CD4-positive, alpha-beta T cell treated with Interleukin-15 for 1 hour (primary cell): Measurements from ENCODE around the gene AGAP1.

Source experiments
- DNase-seq: peaks from one replicate; pipeline ENCODE4 v3.0.0-alpha.2; 2020

The AGAP1 gene

DNA sequence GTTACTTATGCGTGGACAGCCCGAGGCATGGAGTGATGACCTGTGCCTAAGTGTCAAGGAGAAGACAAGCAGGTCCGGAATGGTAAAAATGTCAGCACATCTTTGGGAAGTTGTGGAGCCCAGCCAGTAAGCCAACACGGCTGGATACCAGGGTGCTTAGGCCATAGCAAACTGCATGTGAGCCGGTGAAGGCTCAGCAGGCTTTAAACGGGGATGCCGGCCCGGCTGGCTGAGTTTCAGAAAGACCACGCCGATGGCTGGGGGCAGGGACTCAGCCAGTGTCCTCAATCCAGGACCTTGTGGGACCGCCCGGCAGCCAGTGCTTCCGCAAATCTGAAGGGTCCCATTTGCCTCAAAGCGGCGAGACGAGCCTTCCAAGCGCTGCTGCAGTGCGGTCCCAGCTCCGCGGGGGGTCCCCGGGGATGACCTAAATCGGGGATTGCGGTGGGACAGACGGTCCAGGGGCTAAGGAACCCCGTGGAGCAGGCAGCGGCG lies 946 bp upstream of the AGAP1 start:
- DNase-seq: no peak

DNA sequence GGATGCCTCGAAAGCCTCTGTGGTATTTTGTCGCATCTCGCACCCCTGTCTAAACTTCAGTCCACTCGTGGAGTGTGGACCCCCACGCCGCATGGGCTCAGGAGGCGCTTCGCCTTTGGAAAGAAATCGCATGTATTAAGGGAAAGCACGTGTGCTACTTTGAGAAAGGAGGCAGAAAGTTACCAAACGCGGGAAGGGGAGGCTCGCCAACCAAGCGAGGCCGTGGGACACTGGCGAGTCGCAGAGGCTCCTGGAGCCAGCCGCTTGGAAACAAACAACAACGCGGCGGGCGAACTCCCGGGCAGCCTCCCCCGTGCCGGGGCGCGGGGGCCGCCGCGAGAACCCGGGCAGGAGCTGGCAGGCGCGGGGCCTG lies 455 bp upstream of the AGAP1 start:
- DNase-seq: no peak

DNA sequence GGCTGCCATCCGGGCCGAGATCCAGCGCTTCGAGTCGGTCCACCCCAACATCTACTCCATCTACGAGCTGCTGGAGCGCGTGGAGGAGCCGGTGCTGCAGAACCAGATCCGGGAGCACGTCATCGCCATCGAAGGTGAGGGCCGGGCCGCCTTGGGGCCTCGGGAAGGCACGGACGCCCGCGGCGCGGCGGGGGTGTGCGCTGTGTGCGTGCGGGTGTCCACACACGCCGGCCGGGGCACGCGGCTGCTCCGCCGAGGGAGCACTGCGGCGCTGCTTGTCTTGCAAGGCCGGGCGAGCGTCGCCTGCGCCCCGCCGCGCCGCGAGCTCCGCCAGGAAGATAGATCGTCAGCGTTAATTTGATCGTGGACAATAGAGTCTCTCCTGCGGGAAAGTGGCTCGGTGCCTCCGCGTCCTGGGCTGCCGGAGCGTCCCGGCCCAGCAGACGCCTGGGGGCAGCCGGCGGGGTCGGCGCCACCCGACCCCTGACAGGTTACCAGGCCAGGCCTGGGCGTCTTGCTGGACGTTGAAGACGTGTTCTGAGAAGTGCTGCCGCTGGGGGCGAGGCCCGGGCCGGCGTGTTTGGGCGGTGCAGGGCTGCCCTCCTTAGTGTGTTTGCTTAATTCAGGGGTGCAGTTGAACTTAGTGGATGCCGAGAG lies 1.0 kb downstream of the AGAP1 start:
- DNase-seq: no peak

DNA sequence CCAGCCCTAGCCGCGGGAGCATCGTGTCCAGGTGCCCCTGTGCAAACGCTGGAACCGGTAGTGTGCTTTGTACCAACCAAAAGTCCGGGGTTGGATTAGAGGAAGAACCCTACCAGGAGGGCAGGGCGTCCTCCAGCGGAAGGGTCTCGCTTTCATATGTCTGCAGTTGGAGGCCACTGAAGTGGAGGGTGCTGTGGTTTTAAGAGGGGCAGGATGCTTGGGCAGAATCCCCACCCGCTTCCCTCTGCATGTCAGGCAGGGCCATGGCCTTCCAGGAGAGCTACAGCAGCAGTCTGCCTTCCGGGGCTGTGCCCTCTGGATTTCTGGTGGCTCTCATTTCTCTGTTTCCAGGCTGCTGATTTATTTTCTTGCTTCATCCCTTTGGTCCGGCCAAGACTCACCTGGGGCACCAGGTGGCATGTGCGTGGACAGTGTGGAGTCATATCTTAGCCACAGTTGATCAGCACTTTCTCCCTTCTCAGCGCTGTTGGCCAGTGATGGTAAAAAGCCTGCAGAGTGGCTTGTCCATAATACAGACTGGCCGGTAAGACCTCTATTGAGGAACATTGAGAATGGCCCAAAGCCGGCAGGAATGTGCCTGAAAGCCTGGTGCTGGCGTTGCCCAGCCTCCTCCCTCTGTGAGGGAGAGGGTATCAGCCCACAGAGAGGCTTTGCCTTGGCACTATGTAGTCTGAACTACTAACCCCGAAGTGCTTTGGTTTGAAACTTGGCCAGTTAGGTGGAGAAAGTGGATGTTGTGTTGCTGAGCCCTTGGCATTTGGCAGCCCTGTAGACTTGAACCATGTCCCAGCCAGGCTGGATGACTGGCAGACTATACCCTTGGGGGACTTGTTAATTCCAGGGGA lies 1.8 kb downstream of the AGAP1 start:
- no peak for DNase-seq

DNA sequence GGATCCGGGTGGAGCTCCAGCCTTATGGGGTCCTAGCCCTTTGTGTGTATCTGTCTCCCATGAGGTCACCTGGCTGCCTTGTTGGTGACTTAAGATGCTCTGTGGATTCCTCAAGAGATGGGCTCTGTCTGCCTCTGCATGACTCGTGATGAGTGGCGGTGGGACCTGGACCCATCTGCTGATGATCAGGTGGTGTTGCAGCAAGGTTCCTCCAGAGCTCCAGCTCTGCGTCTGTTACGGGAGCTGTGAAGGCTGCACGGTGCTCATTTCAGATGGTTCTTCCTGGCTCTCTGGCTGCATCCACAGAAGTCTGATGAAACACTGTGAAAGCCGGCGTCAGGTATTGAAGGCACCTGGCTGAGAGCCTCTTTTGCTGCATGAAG lies 2.4 kb downstream of the AGAP1 start:
- no peak for DNase-seq

DNA sequence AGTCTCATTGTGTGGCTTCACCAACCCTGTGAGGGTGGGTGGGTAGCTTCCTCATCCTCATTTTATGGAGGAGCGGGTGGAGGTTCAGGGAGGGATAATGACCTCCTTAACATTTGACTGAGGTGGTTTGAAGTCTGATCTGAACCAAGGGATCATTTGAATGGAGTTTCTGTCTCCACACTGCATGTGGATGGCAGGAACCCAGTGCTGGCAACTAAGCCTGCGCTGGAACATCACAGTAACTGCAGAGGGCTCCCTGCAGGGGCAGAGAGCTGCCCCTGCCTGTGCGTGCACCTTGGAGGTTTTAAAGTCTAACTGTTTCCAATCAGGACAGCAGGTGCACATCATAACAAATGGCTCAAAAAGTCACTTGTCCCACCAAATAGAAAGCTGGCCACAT lies 3.3 kb downstream of the AGAP1 start:
- no peak for DNase-seq

DNA sequence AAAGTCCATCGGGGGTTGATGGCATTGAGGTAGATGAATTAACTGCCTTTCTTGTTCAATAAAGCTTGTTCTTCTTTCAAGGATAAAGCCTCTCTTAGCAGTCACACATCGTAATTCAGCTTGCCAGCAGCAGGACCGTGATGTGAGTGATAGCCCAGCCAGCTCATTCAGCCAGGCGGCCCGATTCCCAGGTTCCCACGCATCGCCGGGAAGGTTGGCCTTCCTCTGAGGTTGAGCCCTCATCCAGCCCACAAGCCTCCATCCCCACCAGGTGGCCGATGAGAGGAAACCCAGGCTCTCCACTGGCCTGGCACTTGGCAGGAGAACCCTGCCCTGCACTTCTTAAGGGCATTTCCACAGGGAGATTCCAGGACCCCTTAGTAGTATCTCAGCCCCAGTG lies 4.7 kb downstream of the AGAP1 start:
- DNase-seq: no peak

DNA sequence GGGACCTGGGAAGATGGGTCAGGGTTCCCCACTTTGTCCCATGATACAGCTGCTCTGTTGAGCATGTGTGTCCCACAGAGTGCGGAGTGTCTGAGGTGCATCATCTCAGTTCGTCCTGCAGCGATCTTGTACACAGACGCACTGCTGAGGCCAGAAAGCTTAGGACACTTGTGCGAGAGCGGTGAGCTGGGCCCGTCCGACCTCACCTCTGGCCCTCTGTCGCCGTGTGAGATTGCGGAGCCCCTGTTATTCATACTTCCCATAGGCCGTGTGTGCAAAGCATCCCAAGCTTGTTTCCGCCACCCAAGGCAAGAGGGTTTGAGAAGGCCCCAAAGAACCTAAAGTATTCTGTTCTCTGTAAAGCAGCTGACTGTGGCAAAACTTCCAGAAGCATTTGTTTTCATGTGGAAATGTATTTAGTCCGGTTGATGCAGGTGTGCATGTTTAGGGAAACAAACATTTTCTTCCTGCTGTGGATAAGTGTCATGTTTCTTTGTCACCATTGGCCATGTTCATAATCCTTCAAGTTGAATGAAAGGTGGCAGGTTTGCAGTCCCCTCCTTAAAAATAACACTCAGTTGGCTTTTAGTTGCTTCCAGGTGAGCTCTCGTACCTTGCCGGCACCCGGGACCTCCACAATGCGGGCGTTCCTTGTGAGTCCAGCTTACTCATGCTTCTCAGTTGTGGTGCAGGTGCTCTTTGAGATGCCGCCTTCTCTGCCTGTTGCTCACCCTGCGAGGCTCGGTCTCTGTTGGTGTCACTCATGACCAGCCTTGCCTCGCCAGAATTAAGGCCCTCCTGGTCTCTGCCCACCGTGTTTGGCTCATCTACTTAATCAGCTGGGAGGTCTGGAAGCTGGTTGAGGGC lies 5.3 kb downstream of the AGAP1 start:
- DNase-seq: no peak

DNA sequence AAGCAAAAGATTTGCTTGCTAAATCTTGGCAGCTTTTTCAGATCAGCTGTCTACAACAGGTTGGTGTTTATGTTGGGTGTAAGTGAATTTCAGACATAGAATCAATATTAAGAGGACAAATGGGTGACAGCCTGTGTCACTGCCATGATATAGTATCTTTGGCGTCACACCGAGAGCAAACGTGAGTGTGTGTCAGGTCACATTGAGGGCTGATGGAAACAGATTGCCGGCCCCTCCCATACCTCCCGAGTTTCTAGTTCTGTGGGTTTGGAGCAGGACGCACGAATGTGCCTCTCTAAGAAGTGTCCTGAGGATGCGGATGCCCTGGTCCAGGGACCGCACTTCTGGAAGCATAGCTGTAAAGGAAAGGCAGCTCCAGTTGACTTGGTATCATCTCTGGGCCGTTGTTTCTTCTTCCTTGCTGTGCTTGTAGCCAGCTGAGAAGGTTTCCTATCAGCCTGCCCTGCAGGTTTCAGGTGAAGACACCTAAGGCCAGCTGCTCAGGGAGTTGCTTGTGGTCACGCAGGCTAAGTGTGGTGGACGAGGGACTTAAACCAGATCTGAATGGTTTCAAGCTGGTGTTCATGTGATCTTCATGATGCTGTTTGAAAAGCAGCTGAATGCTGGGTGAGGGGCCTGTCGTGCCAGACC lies 6.4 kb downstream of the AGAP1 start:
- no peak for DNase-seq

DNA sequence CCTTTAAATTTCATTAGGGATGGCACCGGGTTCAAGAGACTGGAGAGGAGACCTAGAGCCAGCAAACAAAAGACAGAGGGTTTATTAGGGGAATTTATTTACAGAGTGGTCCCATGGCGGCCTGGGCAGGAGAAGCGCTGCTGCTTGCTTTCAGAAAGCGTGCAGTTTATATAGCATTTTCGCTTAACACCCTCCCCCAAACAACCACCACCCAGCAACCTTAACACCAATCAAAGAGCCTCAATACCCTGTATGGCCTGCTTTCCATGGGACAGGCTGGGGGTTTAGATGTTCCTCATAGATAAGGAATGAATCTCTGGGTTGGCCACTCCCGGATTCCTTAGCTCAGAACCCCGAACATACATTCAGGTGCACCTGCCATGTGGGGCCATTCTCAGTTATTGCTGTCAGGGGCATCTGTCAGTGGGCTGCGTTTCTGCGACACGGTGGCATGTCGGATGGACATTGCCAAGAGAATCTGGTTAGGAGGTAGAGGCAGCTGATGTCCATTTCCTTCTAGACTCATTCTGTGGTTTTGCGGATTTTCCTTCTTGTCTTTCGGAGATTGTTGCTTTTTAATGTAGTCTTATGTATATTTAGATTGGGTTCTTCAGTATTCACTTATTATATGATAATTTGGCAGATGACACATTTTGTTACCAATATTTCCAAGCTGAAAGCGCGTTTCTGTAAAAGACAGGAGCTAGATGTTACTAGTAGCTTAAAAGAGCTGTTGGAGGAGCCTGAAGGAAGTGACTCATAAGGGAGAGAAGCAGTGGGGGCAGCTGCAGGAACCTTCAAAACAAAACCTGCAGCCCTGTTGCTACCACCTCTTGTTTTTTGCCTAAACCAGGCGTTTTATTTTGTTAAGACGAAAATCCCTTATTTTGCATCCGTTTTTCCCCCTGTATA lies 7.2 kb downstream of the AGAP1 start:
- DNase-seq: no peak

DNA sequence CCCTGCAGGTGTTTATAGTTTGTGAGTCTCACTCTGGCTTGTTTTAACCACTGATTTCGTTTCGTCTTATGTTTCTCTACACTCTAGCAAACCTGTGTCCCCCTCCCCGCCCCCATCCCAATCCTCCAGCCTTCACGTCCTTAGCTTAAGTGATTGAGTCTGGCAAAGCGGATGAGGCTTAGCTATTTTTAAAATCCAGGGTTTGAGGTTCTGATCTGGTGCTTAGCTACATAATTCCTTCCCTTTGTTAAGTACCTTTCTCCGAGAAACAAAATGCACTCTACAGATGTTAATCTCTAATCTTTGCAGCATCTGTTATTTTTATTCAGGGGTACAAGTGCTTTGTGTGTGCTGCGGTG lies 7.8 kb downstream of the AGAP1 start:
- no peak for DNase-seq

DNA sequence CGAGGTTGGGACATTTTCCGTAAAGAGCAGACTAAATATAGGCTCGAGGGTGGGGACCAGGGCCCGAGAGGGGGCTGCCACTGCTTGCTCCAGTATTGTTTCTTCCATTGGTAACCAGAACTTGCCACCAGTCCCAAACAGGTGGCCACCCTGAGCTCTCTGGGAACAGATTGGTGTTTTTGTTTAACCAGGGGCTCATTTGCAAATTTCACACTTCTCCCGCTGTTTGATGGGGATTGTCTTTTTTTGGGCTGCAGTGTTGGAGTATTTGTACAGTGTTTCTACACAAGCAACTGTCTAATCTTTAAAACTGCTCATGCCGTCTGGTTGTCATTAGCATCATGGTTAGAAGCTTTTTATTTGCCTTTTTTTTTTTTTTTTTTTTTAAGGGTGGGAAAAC lies 8.5 kb downstream of the AGAP1 start:
- no peak for DNase-seq

DNA sequence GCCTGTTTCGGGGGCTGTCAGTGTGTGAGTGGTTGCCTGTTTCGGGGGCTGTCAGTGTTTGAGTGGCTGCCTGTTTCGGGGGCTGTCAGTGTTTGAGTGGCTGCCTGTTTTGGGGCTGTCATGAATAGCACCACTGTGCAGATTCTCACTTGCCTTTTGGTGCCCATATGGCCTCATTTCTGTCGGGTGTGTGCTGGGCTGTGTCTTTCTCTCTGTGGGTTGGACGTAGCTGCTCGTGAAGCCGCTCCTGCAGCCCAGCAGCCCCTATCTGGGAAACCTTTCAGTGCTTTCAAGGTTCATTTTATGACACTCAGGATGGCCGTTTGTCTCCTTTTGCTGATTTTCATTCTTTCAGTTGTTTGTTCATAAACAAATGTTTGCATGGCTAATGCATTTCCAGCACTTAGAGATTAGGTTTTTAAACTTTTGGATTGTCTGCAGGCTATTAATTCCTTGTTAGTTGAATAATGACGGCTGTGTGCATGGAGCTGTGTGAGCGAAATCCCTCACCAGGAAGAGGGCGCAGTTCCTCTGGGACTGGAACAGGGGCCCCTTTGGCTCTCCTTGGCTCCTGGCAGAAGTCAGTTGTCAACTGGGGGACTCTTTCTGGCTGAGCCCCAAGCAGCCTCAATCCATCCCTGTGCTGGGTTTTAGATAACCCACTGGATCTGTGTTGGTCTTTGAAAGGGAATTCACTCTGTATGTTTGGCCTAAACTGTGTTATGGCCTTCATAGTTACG lies 10.8 kb downstream of the AGAP1 start:
- no peak for DNase-seq

DNA sequence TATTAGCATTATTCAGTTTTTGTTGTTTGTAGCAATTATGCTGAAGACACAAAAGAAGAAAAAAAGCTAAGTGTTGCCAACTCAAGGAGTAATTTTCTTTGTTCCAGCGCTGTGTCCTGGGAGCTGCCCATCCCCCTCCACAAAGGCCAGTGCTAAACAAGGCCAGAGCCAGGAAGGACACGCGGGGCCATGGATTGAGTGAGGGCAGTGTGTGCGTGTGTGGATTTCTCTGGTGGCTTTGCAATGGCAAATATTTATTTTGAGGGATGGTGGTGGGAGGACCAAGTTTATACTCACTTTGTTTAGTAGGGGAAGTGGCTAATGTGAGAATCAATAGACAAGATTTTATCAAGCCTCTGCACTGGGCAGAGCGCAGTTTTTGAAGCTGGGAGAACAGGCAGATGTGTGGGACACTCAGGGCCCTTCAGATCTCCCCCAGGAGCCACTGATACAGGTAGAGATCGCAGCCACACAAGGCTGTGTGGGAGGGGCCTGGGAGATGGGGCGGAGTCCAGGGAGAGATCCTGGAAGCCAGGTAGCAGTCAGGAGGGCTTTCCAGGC lies 11.4 kb downstream of the AGAP1 start:
- DNase-seq: no peak

DNA sequence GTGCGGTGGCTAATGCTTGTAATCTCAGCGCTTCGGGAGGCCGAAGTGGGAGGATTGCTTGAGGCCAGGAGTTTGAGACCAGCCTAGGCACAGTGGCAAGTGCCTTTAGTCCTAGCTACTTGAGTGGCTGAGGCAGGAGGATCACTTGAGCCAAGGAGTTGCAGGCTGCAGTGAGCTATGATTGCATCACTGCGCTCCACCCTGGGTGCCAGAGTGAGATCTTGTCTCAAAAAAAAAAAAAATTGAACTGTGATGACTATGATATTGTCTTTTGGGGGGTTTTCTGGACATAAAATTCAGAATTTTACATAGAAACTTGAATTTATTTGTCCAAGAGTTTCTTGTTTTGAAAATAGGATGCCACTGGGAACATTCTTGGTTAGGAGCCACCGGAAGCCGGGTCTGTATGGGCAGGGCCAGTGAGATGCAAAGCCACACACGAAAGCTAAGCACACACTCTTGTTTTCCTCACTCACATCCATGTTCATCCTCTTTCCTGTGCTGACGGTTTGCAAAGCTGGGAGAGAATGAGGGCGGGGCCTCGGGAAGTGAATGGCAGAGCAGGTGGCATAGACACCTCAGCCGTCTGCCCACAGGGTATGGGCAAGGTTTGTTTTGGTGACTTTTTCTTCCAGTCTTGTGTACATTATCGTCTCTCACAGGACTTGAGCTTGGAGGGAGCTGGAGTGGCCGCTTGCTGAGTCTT lies 12.6 kb downstream of the AGAP1 start:
- no peak for DNase-seq

DNA sequence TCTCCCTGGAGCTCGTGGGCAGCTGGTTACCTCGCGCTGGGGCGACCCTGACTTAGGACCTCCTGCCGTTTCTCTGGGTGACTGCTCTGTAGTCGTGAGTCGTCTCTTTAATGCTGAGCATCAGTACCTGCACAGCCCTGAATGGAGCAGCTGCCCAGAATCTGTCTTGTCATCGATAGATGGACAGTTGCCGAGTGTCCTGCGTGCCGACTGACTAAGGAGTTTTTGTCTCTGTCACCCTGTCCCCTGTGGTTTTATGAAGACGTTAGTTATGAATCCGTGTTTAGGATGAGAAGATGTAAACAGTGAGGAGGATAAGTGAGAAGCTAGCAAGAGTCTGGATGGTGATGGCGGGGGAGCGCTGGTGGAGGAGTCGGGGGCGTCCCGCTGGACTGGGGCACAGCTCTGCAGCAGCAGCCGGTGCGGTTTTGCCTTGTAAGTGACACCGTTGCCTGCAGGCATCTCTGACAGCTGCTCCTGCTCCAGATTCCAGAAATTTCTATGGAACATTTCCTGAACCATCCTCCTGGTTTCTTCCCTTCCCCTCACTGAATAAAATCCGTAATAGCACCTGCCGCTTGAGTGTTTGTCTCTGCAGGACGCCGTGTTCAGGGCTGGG lies 13.3 kb downstream of the AGAP1 start:
- no peak for DNase-seq

DNA sequence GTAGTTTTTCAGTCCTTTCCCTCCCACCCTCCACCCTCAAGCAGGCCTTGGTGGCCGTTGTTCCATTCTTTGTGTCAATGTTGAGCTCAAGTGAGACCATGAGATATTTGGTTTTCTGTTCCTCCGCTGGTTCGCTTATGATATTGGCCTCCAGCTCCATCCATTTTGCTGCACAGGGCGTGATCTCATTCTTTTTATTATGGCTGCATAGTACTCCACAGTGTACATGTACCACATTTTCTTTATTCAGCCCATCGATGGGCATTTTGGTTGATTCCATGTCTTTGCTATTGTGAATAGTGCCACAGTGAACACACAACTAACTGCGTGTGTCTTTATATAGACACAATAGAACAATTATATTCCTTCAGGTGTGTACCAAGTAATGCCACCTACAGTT lies 14.1 kb downstream of the AGAP1 start:
- no peak for DNase-seq

DNA sequence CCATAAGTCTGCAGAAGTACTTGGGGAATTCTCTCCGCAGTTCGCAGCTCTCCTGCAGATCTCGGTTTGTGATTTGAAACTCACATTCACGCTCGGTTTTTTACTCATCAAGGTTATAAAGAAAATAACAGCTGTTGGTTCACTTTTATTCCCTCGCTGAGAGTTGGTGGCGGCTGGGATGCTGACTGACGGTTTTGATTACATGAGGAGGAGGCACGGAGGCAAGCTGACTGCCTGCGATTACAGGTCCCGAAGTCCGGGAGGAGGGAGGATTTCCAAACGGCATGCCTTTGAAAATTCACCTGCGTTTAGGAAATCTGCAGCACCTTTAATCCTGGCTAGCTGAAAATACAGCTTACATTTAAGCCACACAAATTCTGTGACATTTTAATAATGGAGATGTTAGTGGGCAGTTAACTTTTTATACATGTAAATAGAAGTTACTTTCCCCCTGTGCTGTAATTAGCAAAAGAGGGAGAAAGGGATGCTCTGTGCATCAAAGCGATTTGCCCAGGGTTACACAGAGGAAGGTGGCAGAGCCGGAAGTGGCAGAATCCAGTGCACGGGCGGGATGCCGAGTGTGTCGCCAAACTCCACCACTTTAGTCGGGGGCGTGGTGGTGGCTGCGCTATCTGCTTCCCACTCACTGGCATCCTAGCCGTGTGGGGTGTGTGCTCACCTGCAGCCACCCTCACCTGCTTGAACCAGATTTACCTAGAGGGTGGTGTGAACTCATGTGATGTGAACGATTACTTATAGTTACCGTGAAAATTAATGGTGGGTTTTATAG lies 14.7 kb downstream of the AGAP1 start:
- DNase-seq: no peak

DNA sequence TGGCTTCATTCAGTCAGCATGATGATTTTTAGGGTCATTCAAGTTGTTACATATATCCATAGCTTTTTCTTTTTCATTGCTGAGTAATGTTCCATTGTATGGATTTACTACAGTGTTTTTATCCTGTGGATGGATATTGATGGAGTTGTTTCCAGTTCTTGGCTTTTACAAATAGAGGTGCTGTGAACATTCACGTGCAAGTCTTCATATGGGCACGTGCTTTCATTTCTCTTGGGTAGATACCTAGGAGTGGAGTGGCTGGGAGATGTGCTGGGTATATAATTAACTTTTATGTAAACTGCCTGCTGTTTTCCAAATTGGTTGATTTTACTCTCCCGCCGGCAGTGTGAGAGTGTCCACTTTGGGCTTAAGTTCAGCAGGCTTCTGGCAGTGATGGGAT lies 16.5 kb downstream of the AGAP1 start:
- no peak for DNase-seq
